Measurements from ENCODE around the gene LTBP2. TPM values are rescaled to one million over a fixed set of nuclear protein-coding genes. Genes with fewer than 3 reads are reported as not detected.

Gene LTBP2
- total and polyA plus RNA-seq, 8 donors, result 2.9 to 36.2 (median 7.9) TPM

DNA sequence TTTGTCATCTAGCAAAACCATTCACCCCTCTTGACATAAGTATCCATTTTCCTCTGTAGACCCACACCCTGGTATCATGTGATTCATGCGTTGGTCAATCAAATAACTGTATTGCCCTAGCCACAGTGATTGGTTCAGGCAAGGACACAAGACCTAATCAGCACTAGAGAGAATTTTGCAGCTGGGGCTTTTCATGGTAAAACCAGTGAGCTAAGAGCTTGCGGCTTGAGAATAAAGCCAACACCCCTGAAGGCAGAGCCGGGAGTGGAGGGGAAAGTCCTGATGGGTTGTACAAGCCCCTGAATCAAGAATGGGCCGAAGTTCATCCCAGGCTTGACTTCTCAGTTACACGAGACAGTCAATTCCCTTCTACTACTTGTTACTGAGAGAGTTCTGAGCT, 33.2 kb upstream of the LTBP2 start:
- no peak for TF ChIP-seq POLR2A (IDR thresholded peaks at IDR 0.05)
- TF ChIP-seq, protein P1, sequence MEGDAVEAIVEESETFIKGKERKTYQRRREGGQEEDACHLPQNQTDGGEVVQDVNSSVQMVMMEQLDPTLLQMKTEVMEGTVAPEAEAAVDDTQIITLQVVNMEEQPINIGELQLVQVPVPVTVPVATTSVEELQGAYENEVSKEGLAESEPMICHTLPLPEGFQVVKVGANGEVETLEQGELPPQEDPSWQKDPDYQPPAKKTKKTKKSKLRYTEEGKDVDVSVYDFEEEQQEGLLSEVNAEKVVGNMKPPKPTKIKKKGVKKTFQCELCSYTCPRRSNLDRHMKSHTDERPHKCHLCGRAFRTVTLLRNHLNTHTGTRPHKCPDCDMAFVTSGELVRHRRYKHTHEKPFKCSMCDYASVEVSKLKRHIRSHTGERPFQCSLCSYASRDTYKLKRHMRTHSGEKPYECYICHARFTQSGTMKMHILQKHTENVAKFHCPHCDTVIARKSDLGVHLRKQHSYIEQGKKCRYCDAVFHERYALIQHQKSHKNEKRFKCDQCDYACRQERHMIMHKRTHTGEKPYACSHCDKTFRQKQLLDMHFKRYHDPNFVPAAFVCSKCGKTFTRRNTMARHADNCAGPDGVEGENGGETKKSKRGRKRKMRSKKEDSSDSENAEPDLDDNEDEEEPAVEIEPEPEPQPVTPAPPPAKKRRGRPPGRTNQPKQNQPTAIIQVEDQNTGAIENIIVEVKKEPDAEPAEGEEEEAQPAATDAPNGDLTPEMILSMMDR (IDR thresholded peaks at IDR 0.05), result no peak
- no peak for TF ChIP-seq POLR2AphosphoS5 (IDR thresholded peaks at IDR 0.05)
- no peak for TF ChIP-seq EP300 (IDR thresholded peaks at IDR 0.05)
- Histone ChIP-seq H3K4me3 (no peak overlapping the region), H3K27ac (no peak overlapping the region), H3K9me3 (no peaks in the 10 kb centered on the region), H3K4me1 (peaks cover 8 to 18% (median 12%) of the 10 kb centered on the region in 4 donors), H3K36me3 (no peaks in the 10 kb centered on the region), H3K27me3 (peaks cover 0 to 45% (median 3%) of the 10 kb centered on the region in 3 donors)
- intact Hi-C loops (cut with DNase I; ENCODE audit: low total_unique reads), result no loop called here
- peak in 1 of 2 donors; percentile 27 for DNase-seq
- 66 to 73% (median 69%) methylated on average over 5 of the region's 5 CpGs for WGBS, 5 donors

GRCh38 chr14:74641601-74642391, 29.8 kb upstream of the LTBP2 start:
- peak in 1 of 2 donors; percentile 78 for DNase-seq
- intact Hi-C loops (cut with DNase I; ENCODE audit: low total_unique reads), result no loop called here
- Histone ChIP-seq H3K27ac (no peak overlapping the region), H3K4me1 (peaks cover 0 to 12% (median 0%) of the 10 kb centered on the region in 4 donors), H3K27me3 (peaks cover 0 to 48% (median 3%) of the 10 kb centered on the region in 3 donors), H3K9me3 (no peaks in the 10 kb centered on the region), H3K4me3 (no peak overlapping the region), H3K36me3 (no peaks in the 10 kb centered on the region)
- WGBS, 5 donors, result 87 to 93% (median 90%) methylated on average over 12 of the region's 12 CpGs
- TF ChIP-seq EP300 (IDR thresholded peaks at IDR 0.05) (no peak), POLR2AphosphoS5 (IDR thresholded peaks at IDR 0.05) (no peak), POLR2A (IDR thresholded peaks at IDR 0.05) (no peak)
- TF ChIP-seq, protein P1 (IDR thresholded peaks at IDR 0.05), result no peak

- intact Hi-C loops (cut with DNase I; ENCODE audit: low total_unique reads), result no loop called here
- H3K4me1 ChIP-seq, result peaks cover 0 to 13% (median 0%) of the 10 kb centered on the region in 4 donors
These were observed 26.9 kb upstream of the LTBP2 start for GRCh38 chr14:74638966-74639365.

GRCh38 chr14:74638066-74638465, 26.0 kb upstream of the LTBP2 start:
- intact Hi-C loops (cut with DNase I; ENCODE audit: low total_unique reads), result no loop called here
- Histone ChIP-seq H3K36me3 (no peaks in the 10 kb centered on the region), H3K4me3 (no peak overlapping the region), H3K27ac (no peak overlapping the region), H3K27me3 (peaks cover 0 to 21% (median 0%) of the 10 kb centered on the region in 3 donors), H3K4me1 (peaks cover 0 to 20% (median under 1%) of the 10 kb centered on the region in 4 donors), H3K9me3 (no peaks in the 10 kb centered on the region)
- DNase-seq, result no peak
- 51 to 77% (median 56%) methylated on average over 7 of the region's 7 CpGs for WGBS, 5 donors
- no peak for TF ChIP-seq POLR2A (IDR thresholded peaks at IDR 0.05)
- TF ChIP-seq, protein P1 (IDR thresholded peaks at IDR 0.05), result no peak
- TF ChIP-seq EP300 (IDR thresholded peaks at IDR 0.05), result no peak
- no peak for TF ChIP-seq POLR2AphosphoS5 (IDR thresholded peaks at IDR 0.05)

More at GRCh38 chr14:74638966-74639365, 26.9 kb upstream of the LTBP2 start:
- WGBS, 5 donors, result 64 to 94% (median 88%) methylated on average over 1 of the region's 1 CpG
- no peaks in the 10 kb centered on the region for H3K36me3 ChIP-seq
- no peak overlapping the region for H3K4me3 ChIP-seq
- H3K9me3 ChIP-seq, result no peaks in the 10 kb centered on the region
- peaks cover 0 to 23% (median 0%) of the 10 kb centered on the region in 3 donors for H3K27me3 ChIP-seq
- DNase-seq, result no peak
- TF ChIP-seq, protein P1 (IDR thresholded peaks at IDR 0.05), result no peak
- no peak for TF ChIP-seq EP300 (IDR thresholded peaks at IDR 0.05)
- TF ChIP-seq POLR2A (IDR thresholded peaks at IDR 0.05), result no peak
- no peak for TF ChIP-seq POLR2AphosphoS5 (IDR thresholded peaks at IDR 0.05)
- H3K27ac ChIP-seq, result no peak overlapping the region

Measured in stomach (tissue), 9 donors.